ENCODE results near the gene CBR1.
A peak's percentile ranks its signal among the peaks of the same experiment; 100 is the strongest.

The CBR1 gene

DNA sequence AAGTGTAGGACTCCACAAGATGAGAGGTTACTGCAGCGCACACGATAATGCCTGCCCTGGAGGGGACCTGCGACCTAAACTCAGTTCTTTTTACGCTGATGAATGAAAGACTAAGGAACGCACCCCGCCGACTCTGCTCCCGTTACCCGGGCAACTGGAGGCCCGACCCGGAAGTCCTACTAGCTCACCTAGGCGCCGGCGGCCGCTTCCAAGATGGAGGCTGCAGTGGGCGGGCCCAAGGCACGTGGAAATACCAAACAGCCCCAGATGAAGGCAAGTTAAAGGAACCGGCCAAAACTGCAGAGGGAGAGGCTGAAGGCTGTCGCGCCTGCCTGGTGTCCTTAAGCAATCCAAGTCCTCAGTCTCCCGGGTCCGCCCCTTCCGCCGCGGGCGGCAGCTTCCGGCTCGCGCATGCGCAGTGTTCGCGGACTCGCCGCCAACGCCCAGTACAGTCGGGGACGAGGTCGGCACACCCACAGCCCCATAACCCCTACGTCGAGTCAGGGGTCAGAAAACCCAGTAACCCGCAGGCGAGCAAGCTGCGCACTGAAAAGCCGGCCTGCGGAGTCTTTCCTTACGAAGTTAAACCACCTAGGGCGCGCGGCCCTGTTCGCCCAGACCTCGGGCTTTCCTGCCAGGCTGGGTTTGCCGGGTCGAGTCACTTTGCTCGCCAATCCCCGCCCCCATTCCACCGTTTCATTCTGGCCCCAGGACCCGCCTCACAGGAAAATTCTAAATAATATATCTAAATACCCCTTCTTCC lies 9.5 kb upstream of the CBR1 start, which contains the start of gene SETD4:
TSS of gene SETD4 (minus strand) at position 368 of the 763 bp plus-strand sequence. CDS start 1,638 bp downstream, outside the sequence.
- DNase-seq (ENCODE audit: low read depth in 1 of 2, low spot score in 1 of 2), result peak; percentile 96 to 97
- TF ChIP-seq POLR2AphosphoS5 (IDR thresholded peaks at IDR 0.05; ENCODE audit: low read depth) (peak; percentile 76; the same call in 1 of the 2 replicates), GABPA (IDR thresholded peaks at IDR 0.05; ENCODE audit: low read depth) (peak; percentile 77)
- TF ChIP-seq, protein P1, sequence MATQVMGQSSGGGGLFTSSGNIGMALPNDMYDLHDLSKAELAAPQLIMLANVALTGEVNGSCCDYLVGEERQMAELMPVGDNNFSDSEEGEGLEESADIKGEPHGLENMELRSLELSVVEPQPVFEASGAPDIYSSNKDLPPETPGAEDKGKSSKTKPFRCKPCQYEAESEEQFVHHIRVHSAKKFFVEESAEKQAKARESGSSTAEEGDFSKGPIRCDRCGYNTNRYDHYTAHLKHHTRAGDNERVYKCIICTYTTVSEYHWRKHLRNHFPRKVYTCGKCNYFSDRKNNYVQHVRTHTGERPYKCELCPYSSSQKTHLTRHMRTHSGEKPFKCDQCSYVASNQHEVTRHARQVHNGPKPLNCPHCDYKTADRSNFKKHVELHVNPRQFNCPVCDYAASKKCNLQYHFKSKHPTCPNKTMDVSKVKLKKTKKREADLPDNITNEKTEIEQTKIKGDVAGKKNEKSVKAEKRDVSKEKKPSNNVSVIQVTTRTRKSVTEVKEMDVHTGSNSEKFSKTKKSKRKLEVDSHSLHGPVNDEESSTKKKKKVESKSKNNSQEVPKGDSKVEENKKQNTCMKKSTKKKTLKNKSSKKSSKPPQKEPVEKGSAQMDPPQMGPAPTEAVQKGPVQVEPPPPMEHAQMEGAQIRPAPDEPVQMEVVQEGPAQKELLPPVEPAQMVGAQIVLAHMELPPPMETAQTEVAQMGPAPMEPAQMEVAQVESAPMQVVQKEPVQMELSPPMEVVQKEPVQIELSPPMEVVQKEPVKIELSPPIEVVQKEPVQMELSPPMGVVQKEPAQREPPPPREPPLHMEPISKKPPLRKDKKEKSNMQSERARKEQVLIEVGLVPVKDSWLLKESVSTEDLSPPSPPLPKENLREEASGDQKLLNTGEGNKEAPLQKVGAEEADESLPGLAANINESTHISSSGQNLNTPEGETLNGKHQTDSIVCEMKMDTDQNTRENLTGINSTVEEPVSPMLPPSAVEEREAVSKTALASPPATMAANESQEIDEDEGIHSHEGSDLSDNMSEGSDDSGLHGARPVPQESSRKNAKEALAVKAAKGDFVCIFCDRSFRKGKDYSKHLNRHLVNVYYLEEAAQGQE (IDR thresholded peaks at IDR 0.05; ENCODE audit: insufficient replicate concordance, low read depth), result no peak
- TF ChIP-seq, protein P2, sequence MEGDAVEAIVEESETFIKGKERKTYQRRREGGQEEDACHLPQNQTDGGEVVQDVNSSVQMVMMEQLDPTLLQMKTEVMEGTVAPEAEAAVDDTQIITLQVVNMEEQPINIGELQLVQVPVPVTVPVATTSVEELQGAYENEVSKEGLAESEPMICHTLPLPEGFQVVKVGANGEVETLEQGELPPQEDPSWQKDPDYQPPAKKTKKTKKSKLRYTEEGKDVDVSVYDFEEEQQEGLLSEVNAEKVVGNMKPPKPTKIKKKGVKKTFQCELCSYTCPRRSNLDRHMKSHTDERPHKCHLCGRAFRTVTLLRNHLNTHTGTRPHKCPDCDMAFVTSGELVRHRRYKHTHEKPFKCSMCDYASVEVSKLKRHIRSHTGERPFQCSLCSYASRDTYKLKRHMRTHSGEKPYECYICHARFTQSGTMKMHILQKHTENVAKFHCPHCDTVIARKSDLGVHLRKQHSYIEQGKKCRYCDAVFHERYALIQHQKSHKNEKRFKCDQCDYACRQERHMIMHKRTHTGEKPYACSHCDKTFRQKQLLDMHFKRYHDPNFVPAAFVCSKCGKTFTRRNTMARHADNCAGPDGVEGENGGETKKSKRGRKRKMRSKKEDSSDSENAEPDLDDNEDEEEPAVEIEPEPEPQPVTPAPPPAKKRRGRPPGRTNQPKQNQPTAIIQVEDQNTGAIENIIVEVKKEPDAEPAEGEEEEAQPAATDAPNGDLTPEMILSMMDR (IDR thresholded peaks at IDR 0.05; ENCODE audit: insufficient read depth, low read length), result no peak
- Histone ChIP-seq H3K27me3 (ENCODE audit: insufficient read depth, poor library complexity, severe bottlenecking) (no peaks in the 10 kb centered on the region), H3K4me3 (replicated peaks; ENCODE audit: insufficient read depth, low read length) (peak within 1 kb of the TSS; percentile 99), H3K27ac (replicated peaks) (peak within 1 kb of the TSS; percentile 85)

GRCh38 chr21:36061445-36061844 lies 8.4 kb upstream of the CBR1 start:
- H3K4me3 ChIP-seq (replicated peaks; ENCODE audit: insufficient read depth, low read length), result no peak overlapping the region

DNA sequence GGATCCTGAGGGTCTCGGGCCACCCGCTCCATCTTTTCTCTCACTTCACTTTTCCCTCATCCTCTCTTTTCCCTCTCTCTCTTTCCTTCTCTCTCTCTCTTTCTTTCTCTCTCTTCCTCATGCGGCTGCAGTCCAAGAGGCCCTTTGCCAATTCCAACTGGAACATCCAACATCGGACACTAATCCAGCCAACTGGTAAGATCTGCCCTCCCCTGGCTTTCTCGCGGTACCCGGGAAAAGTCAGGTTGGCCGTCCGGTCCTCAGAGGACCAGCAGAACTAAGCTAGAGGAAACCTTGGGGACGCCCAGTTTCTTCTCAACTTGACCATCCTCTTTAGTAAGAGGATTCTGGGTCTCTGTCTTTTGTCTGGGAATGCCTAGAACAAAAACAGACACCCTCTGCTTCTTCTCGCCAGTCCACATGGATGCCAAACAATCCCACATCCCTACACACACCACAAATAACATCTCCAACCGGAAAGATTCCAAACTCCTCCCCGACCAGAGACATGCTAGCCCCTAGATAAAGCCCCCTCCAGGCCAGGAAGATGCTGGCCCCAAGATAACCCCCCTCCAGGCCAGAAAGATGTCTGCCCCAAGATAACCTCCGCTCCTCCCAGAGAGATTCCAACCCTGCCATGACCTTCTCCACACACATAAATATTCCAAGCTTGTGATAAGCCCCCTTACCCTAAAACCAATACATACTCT lies 6.3 kb upstream of the CBR1 start:
- no peak overlapping the region for H3K27ac ChIP-seq (replicated peaks)
- H3K27me3 ChIP-seq (ENCODE audit: insufficient read depth, poor library complexity, severe bottlenecking), result no peaks in the 10 kb centered on the region
- no peak overlapping the region for H3K4me3 ChIP-seq (replicated peaks; ENCODE audit: insufficient read depth, low read length)
- no peak for TF ChIP-seq SPI1 (IDR thresholded peaks at IDR 0.05; ENCODE audit: borderline replicate concordance, low read depth)
- no peak for DNase-seq (ENCODE audit: low read depth in 1 of 2, low spot score in 1 of 2)

More at GRCh38 chr21:36061445-36061844, 8.4 kb upstream of the CBR1 start:
- no peaks in the 10 kb centered on the region for H3K27me3 ChIP-seq (ENCODE audit: insufficient read depth, poor library complexity, severe bottlenecking)
- TF ChIP-seq, protein P1 (IDR thresholded peaks at IDR 0.05; ENCODE audit: insufficient replicate concordance, low read depth), result no peak
- TF ChIP-seq POLR2AphosphoS5 (IDR thresholded peaks at IDR 0.05; ENCODE audit: low read depth) (no peak), GABPA (IDR thresholded peaks at IDR 0.05; ENCODE audit: low read depth) (no peak), SPI1 (IDR thresholded peaks at IDR 0.05; ENCODE audit: borderline replicate concordance, low read depth) (no peak)
- no peak overlapping the region; the same call in 1 of the 2 replicates for H3K27ac ChIP-seq (replicated peaks)
- DNase-seq (ENCODE audit: low read depth in 1 of 2, low spot score in 1 of 2), result no peak

GRCh38 chr21:36064085-36064460 lies 5.8 kb upstream of the CBR1 start:
- Histone ChIP-seq H3K4me3 (replicated peaks; ENCODE audit: insufficient read depth, low read length) (no peak overlapping the region), H3K27me3 (ENCODE audit: insufficient read depth, poor library complexity, severe bottlenecking) (no peaks in the 10 kb centered on the region), H3K27ac (replicated peaks) (no peak overlapping the region)
- no peak for DNase-seq (ENCODE audit: low read depth in 1 of 2, low spot score in 1 of 2)
- no peak for TF ChIP-seq GABPA (IDR thresholded peaks at IDR 0.05; ENCODE audit: low read depth)
- TF ChIP-seq, protein P2 (IDR thresholded peaks at IDR 0.05; ENCODE audit: insufficient read depth, low read length), result no peak
- no peak for TF ChIP-seq POLR2AphosphoS5 (IDR thresholded peaks at IDR 0.05; ENCODE audit: low read depth)
